ENCODE measurements around the gene ERC1.
"Not testable (repeated sequence)": the region's sequence is repeated elsewhere in the genome, so short reads cannot be mapped to it uniquely, and the experiment has no call there.

- TF ChIP-seq CTCF (IDR thresholded peaks at IDR 0.05; ENCODE audit: low read depth, low read length); POLR2A (IDR thresholded peaks at IDR 0.05; ENCODE audit: extremely low read depth, insufficient read length); MAX (IDR thresholded peaks at IDR 0.05; ENCODE audit: low read depth, low read length); MYC (IDR thresholded peaks at IDR 0.05; ENCODE audit: low read depth, low read length): not testable (repeated sequence)
These were observed 108.6 kb downstream of the ERC1 start for GRCh38 chr12:1099618-1100017.

All from NB4 (cell line).